ENCODE measurements around the gene KLK10.

The KLK10 gene

DNA sequence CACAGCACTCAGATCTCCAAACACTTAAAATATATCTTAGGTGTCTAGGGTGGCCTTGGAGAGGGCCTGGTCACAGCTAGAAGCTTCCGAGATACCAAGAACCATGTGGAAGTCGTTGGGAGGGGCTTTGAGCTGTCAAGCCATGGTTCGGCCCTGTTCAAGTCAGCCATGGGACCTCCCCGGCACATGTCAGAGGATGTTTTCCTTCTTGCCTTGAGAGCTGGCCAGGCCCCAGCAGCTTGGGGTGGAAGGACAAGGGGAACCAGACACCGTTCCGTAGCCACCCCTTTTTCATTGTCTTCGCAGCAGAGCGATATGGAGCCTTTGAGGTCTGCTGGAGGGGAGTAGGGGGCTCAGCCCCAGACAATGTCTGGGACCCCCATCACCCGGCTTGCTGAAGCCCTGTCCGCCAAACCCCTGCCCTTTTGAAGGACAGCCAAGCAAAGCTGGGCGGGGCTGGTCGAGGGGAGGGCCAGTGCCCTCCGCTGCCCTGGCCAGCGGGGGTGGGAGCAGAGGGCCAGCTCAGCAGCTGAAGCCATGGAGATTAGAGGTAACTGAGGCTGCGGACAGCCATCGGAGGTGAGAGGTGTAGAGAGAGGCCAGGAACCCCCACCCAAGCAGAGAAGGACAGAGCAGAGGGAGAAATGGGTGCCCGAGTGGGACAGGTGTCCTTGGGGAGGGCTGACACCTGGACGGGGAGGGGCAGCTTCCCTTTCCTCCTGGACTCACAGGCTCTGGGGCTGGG lies 6.5 kb upstream of the KLK10 start:
- no peak for DNase-seq

DNA sequence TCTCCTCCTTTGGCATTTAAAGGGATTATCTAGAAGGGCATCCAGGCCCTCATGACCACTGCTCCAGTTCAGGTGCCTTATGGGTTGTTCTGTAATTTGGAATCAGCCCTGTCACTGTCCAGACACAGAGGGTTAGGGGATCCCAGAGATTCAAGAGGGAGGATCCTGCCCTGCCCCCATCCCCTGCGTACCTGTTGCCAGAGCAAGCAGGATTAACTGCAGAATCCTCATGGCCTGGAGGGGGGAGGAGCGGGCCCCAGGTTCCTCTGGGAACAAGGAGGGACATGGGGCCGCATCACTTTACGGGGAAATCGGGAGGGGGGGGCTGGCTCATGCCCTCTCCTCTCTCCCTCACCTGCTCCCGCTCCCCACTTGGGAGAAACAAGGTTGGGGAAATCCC lies 5.9 kb upstream of the KLK10 start:
- DNase-seq = no peak

DNA sequence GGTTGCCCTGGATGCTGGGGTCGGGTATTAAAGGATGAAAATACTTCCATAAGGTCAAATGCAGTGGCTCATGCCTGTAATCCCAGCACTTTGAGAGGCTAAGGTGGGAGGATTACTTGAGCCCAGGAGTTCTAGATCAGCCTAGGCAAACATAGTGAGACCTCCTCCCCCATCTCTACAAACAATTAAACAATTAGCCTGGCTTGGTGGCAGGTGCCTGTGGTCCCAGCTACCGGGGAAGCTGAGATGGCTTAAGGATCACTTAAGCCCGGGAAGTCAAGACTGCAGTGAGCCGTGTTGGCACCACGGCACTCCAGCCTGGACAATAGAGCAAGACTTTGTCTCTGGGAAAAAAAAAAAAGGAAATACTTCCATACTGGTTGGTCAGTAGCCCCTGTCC lies 5.4 kb upstream of the KLK10 start:
- DNase-seq = no peak

DNA sequence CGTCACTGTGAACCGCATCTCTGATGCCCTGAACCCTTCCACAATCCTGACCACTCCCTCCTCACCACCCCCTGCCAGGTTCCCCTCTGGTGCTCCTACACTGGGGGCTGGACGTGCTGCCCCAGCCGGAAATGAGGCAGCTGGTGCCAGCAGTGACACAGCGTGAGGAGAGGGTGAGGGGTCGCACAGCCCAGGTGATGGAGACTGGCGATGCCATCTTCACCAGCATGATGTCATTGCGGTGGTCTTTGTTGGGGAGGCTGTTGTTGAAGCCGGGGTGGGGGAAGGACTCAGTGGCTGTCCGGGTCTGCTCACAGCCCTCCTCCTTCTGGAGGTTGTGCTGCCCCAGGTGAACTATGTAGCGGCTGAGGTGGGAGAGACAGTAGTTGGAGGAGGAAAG lies 4.4 kb upstream of the KLK10 start:
- no peak for DNase-seq

DNA sequence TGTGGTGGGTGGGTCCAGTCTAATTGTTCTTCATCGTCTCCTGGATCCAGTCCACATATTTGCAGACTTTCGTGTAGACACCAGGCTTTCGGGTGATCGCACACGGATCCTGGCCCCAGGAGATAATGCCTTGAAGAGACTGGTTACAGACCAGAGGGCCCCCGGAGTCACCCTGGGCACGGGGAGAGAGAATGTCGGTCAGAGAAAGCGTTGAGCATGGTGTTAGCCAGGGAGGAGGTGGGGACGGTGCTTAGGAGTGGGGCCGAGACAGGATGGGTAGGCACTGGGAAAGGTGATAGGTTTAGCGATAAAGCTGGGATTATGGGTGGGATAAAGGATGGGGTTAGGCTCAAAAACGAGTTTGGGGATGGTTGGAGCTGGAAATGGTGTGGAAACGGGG lies 3.0 kb upstream of the KLK10 start:
- DNase-seq = no peak

DNA sequence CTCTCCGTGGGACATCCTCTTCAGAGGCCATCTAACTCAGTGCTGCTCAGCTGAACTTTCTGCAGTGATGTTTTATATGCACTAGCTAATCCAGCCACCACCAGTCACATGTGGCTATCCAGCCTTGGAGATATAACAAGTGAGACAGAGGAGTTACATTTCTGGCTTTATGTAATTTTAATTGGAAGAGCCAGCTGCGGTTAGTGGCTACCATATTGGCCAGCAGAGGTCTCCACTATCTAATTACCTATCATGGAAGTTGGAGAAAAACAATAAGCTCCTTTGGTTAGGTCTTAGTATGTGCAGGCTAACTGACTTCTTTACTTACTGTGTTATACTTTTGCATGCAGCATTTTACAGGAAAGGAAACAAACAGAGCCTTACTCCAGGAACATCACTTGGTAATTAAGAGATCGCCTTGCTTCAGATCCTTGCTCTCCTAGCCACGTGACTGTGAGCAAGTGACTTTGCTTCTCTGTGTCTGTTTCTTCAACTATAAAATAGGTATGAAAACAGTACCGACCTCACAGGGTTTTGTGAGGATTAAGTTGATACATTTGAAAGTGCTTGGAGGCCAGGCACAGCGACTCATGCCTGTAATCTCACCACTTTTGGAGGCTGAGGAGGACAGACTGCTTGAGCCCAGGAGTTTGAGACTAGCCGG lies 1.6 kb upstream of the KLK10 start:
- peak; percentile 26 for DNase-seq

DNA sequence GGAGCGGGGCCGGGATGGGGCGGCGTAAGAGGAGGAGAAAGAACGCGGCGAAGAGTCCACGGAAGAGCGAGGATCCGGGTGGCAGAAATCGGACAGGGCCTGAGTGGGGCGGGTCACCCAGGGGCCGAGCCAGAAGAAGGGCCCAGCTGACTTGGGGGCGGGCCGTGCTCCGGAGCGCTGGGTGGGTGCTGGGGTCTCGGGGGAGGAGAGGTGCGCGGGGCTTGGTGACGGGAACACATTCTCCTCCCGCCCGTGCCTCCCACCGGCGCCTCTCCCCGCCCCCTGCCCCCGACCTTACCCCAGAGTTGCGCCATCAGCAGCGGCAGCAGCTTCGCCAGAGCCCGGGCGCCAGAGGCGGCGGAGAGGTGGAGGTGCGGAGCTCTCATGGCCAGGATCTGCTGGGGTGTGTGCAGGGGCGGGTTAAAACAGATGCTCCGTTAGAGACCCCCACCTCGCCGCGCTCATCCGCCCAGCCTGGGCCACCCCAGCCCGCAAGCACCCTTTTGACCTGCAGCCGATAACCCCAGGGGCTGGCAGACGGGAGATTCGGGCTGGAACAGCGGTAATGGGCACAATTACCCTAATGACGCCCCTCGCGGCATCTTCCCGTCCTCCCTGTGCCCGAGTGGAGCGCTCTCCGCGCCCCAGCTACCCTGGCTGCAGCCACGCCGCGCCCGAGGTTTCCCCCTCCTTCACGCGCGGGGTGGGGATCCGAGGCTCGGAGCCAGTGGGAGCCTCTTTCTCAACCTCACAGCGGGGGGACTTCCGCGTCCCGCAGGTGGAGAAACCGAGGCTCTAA lies 565 bp downstream of the KLK10 start:
- no peak for DNase-seq

DNA sequence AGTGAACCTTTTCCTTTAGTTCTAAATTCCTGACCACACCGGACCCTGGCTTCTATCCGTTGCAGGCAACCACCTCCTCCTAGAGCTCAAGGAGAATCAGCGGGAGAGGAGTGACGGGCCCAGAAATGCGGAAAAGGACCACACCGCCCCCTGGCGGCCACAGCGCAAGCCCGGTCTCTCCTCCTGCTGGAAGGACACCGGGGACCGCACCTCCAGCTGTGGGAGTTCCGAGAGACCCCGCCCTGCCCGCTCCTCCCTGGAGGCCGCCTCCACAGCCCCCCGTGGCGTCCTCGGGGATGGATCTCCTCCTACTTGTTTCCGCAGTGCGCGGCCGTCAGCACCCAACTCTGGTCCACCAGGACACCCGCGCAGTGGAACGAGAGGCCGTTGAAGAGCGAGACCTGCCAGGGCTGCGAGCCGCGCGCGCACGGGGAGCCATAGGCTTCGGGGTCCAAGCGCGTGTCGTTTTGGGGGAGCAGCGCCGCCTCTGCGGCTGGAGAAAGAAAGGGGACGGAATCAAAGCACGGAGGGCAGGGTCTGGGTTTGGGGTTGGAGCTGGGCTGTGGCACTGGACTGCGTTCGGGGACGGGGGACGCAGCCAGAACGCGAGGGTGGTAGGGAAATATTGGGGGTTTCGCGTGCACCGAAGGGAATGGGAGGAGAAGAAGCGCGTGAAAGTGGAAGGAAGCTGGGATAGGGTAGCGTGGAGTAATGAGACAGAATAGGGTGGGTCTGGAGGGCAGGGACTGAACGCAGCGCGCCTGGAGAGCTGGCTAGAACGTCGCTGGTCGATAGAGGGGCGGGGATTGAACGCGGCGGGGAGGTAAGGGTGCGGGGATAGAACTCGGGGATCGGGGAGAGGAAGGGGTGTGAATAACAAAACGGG lies 2.5 kb downstream of the KLK10 start:
- DNase-seq = peak; percentile 4

DNA sequence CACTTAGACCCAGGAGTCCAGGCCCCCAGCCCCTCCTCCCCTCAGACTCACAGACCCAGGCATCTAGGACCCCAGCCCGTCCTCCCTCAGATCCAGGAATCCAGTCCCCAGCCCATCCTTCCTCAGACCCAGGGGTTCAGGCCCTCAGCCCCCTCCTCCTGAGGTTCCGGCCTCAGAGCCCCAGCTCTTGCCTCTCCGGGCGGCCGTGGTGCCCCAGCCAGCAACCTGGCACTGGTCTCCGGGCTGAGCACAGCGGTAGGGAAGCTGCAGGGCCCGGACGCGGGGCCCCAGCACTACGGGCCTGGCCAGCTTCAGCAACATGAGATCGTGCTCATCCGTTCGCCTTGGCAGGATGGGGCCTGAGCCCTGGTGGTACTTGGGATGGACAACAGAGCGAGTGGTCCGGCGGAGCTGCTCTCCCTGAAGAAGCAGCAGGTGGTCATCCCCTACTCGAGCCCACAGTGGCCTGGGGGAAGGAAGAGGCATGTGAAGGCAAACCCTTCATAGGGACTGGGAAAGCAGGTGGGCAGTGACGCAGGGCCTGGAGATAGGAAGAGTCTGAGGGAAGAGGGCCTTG lies 3.7 kb downstream of the KLK10 start:
- DNase-seq = no peak

DNA sequence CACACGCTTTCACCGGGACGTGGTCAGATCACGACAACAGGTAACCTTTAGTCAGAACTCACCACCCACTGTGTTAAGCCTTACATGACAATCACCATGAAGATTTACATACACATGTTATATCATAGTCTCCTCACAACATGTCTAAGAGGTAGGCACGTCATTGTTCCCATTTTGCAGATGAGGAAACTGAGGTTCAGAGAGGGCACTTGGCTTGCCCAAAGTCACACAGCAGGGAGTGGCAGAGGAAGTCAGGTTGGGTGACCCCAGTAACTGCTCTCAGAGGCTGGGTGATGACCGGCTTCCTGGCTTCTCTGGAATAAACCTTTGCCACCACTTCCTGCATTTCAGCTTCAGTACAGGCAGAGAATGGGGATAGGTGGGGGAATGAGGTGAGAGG lies 5.3 kb downstream of the KLK10 start:
- DNase-seq = no peak

DNA sequence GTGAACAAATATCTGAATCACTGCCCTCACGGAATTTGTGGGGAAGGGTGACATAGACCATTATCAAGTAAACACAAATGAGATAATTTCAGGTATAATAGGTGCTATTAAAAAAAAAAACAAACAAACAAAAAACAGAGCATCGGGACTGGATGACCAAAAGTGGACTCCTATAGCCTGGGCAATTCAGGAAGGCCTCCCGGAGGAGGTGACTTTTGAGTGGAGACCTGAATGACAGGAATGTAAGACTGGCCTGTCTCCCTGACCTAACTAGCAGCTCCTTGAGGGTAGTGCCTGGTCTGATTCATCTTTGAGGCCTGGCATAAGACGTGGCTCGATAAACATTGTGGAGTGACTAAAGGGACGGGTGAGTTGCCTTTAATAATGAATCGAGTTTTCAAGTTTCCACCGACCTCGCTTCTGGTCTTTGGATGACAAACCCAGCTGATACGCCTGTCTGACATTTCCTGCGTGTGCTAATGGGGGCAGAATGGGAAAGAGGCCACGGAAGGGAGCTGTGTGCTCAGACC lies 6.8 kb downstream of the KLK10 start:
- DNase-seq = no peak

DNA sequence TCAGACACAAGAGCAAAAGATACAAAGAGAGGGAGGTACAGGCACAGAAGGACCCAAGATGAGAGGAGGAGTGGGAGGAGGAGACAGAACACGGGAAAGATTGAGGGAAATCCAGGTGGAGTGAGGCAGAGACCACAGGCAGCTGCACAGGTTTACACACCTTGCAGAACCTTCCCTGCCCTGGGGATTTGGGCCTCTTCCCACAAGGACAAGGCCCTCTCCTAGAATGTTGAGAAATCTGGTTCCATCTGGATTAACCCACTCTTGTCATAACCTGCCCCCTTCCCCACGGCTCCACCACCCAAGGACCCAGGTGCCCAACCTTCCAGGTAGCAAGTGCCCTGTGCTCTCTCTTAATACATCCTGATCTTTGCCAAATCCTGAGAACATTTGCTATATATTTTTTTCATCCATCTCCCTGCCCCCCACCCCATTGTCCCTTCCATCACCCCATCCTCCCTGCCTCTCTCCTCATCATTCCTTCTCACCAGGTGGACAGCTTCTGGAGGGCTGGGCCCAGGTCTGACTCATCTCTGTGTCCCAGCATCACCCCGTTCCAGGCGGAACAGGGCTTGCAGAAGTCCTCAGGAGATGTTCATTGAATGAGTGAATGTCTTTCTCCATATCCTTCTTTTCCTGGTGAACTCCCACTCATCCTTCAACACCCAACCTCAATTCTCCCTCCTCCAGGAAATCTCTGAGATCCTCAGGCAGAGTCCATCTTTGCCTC lies 9.3 kb downstream of the KLK10 start:
- DNase-seq = no peak

DNA sequence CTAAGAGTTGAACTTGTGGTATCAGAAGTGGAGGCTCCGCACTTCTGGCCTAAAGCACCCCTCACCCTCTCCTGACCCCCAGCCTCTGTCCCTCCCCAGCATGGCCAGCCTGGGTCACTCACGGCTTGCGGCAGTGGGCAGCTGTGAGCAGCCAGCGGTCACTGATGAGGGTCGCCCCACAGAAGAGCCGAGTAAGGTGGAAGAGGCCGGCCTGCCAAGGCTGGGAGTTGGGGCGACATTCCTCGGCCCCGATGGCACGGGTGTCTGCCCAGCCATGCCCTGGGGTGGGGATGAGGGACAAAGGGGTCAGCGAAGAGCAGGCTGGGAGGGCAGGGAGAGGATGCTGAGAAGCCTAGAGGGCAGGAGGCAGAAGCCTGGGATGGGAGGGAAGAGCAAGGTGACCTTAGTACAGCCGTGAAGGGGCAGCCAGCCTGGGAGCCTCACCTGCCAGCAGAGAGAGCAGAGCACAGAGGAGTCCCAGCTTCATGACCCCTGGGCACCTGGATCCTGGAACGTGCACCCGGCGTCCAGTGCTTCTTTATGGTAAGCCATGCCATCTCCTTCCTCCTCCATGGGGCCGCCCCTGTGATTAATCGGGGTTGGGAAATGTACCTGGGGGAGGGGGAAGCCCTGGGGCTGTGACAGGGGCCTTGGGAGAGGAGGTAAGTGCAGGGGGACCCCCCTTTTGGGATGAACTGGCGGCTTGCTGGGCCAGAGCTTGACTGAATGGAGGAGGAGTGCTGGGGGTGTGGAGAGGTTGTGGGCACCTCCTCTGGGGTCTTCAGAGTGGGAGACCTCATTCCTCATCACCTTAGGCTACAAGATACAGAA lies 10.2 kb downstream of the KLK10 start:
- DNase-seq = no peak

DNA sequence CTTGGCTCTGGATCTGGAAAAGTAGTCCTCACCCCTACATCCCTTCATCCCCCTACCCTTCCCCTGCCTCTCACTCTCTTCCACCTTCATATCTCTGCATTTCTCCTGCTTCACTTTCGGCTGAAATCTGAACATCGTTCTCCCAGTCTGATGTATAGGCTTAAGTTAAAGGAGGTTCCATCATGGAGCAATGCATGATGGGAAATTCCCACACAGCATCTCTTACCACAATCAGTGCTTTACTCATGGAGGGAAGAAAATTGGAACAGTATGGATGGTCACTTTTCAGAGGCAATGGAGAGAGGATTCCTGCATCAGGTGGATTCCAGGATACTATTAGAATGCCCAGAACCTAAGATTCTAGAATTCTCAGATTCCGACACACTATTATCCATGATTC lies 12.0 kb downstream of the KLK10 start:
- no peak for DNase-seq

DNA sequence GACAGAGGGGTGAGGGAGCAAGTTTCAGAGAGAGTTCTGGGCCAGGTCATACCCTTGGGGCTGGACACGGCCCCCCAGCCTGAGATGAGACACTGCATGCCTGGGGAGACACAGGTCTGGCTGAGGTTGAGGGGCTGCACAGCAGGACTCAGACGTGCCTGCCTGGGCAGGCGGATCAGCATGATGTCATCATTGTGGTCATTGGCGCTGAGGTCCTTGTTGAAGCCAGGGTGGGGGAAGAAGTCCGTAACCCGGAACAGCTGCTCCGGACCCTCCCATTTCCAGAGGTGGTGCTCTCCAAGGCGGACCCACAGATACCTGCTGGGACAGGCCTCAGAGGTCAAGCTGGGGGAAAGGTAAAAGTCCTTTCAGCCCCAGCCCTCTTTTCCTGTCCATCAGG lies 13.1 kb downstream of the KLK10 start:
- DNase-seq = no peak

DNA sequence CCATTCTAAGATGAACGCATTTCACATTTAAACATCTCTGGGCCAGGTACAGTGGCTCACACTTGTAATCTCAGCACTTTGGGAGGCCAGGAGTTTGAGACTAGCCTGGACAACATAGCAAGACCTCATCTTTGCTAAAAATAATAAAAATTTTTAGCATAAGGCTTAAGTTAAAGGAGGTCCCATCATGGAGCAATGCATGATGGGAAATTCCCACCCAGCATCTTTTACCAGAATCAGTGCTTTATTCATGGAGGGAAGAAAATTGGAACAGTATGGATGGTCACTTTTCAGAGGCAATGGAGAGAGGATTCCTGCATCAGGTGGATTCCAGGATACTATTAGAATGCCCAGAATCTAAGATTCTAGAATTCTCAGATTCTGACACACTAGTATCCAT lies 14.3 kb downstream of the KLK10 start:
- DNase-seq = no peak

DNA sequence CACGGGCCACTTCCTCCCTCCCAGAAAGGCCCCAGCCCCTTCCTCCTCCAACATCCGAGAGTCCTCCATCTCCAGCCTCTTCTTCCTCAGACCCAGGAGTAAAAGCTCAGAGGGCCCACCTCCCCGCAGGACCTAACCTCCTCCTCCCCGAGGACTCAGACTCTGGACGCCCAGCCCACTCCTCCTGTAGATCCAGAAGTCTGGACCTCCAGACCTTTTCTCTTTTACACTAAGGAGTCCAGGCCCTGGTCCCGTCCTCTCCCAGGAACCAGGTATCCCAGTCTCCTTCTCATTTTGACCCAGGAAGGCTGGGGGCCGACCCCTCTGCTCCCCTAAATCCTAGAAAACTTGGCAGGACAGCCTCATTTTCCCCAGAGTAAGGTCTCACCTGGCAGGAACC lies 16.2 kb downstream of the KLK10 start:
- no peak for DNase-seq

DNA sequence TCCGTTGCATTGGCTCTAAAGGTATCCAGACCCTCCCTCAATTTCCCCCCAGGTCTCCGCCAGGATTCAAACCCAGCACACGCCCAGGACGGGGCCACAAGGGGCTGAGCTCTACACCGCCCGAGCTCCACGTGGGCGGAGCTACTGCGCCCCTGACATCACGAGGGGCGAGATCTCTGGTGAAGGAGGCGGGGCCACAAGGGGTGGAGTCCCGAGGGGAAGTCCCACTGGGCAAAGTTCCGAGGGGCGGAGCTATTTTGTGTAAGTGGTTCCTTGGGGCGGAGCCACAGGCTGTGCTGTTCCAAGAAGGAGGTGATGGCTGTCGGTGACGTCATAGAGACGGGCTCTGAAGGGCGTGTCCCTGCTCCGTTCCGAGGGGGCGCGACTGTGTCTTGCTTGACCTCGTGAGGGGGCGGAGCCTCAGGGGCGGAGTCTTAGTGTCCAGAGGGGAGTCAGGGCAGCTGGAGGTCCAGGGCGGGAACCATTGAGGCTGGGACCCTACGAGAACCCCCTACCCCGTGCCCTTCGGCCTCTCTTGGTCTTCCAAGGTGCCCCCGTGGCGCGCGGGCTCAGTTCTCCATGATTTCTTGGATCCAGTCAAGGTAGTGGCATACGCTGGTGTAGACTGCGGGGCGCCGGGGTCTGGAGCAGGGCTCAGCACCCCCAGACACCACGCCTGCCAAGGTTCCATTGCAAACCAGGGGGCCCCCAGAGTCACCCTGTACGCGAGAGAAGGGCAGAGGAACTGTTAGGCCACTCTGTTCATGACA lies 16.8 kb downstream of the KLK10 start:
- no peak for DNase-seq

DNA sequence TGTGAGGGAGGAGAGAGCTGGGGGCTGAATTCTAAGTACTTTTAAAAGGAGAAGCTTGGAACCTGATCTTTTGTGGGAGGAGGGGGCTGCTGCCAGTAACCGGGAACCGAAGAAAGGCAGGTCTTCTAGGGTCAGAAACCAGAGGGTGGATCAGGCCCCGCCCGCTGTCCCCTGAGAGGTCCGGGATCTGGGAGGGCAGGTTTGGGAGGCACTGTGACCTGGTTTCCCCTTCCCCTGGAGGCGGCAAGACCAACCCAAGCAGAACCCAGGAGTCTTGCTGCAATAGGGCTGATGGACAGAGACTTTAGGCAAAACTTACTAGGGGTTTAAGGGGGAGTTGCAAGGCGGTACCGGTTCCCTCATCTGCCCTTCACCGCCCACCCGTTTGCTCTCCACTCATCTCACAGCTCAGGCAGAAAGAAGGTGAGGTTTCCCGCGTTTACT lies 17.4 kb downstream of the KLK10 start:
- DNase-seq = no peak

DNA sequence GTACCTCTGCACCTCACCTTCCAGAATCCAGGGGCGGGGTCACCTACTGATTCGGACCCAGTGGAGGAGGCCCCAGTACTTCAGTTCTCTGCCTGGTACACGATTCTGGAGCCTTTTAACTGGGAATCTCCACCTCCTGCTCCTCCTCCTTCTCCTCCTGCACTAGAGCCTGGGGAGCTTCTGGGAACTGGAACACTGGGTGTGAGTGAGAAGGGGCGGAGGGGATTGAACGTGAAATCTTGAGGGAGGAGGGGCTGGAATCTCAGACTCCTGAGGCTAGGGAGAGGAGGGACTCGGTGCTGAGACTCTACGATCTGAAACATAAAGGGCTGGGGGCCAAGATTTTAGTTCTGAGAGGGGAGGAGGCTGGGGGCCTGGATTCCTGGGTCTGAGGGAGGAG lies 18.0 kb downstream of the KLK10 start, which contains the start of gene KLK8:
TSS of gene KLK8 (minus strand) at position 90 of the 400 bp plus-strand sequence. CDS start 437 bp downstream, outside the sequence.
- no peak for DNase-seq
